Measurements from ENCODE around the gene AQP3. TPM values are rescaled to one million over a fixed set of nuclear protein-coding genes. Genes with fewer than 3 reads are reported as not detected.

AQP3 gene
- total and polyA plus RNA-seq, 9 of the 15 experiments (the other 6 are each of a cell fraction or from before 2014, with no cell fraction given) = 4.2 to 31.5 (median 17.6) TPM

DNA sequence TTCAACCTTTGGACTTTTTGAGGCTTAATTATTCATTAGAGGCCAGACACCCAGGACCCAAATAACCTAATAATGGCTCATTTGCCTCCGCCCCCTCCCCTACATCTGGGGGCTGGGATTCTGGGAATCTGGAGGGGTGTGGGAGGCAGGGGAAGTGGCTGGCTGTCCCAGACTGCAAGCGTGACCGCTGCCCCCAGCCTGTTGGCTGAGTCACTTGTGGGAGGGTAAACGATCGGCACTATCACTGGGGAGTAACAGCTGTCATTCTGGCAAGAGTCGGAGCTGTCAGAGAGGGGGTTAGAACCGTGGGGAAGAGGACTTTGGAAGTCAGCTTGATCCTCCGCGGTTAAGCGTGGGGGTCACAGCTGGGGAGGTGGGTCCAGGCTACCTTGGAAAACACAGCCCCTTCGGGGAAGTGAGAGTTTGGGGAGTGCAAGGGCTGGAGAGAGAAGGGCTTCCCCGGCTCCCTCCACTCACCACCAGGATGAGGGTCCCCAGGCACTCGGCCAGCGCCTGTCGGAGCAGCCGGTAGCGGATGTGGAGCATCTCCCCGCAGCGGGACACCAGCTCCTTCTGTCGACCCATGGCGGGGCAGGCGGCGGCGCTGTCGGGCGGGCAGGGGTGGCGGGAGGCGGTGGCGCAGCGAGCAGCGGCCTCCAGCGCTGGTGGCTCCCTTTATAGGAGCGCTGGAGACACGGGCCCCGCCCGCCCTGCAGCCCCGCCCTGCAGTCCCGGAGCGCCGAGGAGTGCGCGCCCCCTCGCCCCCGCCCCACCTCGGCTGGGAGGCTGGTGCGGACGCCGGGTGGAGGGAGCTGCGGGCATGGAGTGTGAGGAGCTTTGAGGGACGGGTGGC is at the start of gene AQP3 (continued):
- TF ChIP-seq HDAC6 (IDR thresholded peaks at IDR 0.05; ENCODE audit: low read depth, low read length) = no peak
- TF ChIP-seq ZNF143 (CRISPR knock-in tag; IDR thresholded peaks at IDR 0.05) = no peak
- TF ChIP-seq POLR3A (IDR thresholded peaks at IDR 0.05; ENCODE audit: borderline replicate concordance, extremely low read depth, insufficient read depth, insufficient read length) = no peak
- TF ChIP-seq ZFPM2 (CRISPR knock-in tag; IDR thresholded peaks at IDR 0.05) = no peak
- no peak for TF ChIP-seq GTF2A2 (tag; IDR thresholded peaks at IDR 0.05)
- TF ChIP-seq CBX5 (IDR thresholded peaks at IDR 0.05; ENCODE audit: borderline replicate concordance, low read depth) = no peak
- no peak for TF ChIP-seq ZNF12 (CRISPR knock-in tag; IDR thresholded peaks at IDR 0.05)
- no peak for TF ChIP-seq MBD1 (CRISPR knock-in tag; IDR thresholded peaks at IDR 0.05)
- peak; percentile 83 for TF ChIP-seq EGR1 (conservative IDR thresholded peaks at IDR 0.05)
- TF ChIP-seq MAFG (tag; conservative IDR thresholded peaks at IDR 0.05) = no peak
- no peak for TF ChIP-seq HSF4 (CRISPR knock-in tag; IDR thresholded peaks at IDR 0.05; ENCODE audit: borderline replicate concordance)
- TF ChIP-seq ZNF184 (CRISPR knock-in tag; IDR thresholded peaks at IDR 0.05) = no peak
- TF ChIP-seq PTBP1 (IDR thresholded peaks at IDR 0.05; ENCODE audit: low read depth, low read length) = no peak
- TF ChIP-seq ZBTB34 (CRISPR knock-in tag; IDR thresholded peaks at IDR 0.05) = no peak
- TF ChIP-seq ARID4B (CRISPR knock-in tag; IDR thresholded peaks at IDR 0.05) = peak; percentile 49
- no peak for TF ChIP-seq ZBTB12 (CRISPR knock-in tag; IDR thresholded peaks at IDR 0.05)
- peak; percentile 70 for TF ChIP-seq VEZF1 (CRISPR knock-in tag; IDR thresholded peaks at IDR 0.05)

Measured in K562 (cell line).